Glomerular visceral epithelial cell (primary cell): ENCODE measurements around the gene LMO4.
A peak's percentile ranks its signal among the peaks of the same experiment; 100 is the strongest.

ENCODE experiments used
- DNase-seq: peaks from one replicate; pipeline ENCODE4 v3.0.0-alpha.2; 2016; ENCODE audit errors: extremely low spot score

LMO4 gene

DNA sequence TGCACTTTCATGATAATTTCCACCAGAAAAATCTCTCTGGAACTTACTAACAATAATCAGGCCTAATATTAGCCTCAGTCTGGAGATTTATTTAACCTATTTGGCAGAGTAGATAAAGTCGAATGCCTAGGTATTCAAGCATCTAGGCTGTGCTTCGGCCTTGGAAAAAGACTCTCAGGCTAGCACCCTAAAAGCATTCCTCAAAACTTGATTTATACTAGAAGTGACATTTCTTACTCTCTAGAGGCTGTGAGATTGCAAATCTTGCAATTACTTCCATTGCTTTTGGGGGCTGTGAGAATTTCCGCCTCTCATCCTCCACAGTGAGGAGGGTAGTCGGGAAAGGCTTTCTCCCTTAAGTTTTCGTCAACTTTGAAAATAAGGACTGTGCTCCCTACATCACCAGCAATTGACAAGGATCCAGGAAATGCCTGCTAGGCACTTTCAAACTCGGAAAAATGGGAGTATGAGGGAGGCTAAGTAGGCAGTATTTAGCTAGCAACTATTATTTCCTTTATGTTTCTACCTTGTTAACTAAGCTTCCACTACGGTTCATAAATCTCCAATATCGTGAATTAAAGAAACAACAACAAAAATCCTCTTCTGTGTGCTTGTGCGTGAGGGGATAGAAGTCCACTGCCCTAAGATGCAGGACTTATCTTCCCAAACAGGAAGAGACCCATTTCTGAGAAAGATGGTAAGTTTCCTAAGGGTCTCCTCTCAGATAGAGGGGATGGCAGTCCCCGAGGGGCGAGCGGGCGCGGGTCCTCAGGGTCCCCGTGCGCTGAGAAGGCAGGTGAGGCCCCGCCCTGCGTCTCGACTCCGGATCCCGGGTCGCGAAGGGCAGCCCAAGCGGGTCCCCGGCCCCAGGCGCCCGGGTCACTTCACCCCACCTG is 1.1 kb upstream of the LMO4 start:
- no peak for DNase-seq

DNA sequence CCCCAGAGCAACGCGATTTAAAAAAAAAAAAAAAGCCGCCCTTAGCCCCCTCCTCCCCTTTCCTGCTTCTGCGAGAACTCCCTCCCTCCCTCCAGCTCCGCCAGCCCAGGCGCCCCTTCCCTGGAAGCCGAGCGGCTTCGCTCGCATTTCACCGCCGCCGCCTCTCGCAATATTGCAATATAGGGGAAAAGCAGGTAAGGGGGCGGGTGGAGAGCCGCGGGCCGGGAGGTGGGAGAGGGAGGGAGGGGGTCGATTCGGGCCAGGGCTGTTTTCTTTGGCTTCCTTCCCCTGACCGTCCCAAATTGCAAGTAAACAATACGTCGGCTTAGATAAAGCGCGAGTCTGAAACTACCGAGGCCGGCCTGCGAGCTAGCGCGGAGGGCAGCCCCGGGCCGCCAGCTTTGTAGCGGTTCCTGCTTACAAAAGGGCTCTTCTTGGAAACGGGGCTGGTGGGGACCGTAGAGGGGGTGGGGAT is 408 bp downstream of the LMO4 start:
- DNase-seq, result peak; percentile 33

DNA sequence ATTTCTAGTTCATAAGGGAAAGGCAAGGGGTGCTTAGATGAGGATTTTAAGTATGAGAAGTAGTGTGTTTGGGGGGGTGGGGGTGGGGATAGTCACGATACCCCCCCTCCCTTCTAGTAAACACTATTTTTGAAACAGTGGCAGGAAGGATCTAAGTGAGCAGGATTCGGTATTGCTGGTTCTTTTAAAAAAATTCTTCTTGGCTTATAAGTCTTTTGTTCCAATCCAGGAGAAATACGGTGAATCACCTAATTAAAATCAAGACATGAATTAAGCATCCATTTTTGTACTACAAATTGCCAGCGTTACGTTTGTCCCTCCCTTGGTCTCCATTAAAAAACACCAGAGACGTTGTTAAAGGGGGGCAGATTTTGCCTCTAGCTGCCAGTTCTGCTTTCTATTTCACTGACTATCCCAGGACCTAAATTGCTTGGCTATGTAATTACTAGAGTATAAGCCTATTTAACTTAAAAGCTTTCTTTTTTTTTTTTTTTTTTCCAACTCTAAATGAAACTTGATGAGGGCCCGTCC is 911 bp downstream of the LMO4 start:
- DNase-seq, result no peak

DNA sequence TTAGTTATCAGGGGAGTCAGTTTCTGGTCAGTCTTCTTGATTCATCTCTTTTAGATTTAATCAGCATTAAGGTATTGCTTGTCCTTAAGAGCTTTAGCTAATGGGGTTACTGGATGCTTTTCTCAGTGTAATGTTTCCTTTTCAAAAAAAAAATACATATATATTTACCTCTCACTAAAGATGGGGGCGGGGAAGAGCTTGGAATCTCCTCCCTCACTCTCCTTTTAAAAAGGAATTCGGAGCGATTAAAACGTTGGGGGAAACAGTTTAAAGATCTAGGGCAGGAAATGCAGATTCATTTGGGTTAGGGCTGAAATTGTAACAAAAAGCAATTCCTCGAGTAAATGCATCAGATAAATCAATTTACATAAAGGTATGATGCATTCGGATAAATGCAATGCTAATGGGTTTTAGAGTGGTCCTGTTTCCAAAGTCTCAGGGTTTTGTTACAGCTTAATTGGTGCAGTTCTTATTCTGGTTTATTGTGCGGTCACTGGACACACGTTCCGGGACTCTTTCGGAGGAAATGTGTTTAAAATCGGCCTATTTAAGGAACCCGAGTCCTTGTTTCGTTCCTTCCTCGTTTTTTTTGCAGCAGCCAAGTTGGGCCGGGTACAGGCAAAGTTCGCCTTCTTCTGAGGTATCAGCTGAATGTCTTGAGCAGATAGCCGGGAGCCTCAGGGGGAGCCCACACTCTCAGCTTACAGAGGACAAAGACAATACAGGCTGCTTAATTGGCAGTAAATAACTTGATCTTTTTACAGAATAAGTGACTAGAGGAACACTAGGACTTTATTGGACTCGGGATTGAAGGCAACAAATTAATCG is 1.6 kb downstream of the LMO4 start:
- no peak for DNase-seq

DNA sequence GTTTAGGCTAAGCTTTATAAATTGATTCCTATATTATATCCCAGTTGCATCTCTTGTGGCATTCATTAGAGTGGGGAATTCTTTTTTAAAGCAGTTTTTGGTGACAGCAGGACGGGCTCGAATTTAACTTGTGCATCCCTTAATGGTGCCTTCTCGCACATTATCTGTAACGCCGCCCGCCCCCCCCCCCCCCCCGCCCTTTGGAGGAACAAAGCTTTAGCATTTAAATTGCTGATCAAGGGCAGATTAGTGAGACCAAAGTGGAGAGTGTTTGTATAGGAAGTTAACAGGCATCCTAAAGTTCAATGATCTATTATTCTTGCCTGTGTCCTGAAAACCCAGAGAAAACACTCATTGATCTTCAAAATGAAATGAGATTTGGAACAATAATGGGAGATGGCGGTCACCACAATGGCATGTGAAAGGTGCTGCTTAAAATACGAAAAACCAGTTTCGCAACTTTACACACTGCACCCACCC is 2.2 kb downstream of the LMO4 start:
- no peak for DNase-seq

DNA sequence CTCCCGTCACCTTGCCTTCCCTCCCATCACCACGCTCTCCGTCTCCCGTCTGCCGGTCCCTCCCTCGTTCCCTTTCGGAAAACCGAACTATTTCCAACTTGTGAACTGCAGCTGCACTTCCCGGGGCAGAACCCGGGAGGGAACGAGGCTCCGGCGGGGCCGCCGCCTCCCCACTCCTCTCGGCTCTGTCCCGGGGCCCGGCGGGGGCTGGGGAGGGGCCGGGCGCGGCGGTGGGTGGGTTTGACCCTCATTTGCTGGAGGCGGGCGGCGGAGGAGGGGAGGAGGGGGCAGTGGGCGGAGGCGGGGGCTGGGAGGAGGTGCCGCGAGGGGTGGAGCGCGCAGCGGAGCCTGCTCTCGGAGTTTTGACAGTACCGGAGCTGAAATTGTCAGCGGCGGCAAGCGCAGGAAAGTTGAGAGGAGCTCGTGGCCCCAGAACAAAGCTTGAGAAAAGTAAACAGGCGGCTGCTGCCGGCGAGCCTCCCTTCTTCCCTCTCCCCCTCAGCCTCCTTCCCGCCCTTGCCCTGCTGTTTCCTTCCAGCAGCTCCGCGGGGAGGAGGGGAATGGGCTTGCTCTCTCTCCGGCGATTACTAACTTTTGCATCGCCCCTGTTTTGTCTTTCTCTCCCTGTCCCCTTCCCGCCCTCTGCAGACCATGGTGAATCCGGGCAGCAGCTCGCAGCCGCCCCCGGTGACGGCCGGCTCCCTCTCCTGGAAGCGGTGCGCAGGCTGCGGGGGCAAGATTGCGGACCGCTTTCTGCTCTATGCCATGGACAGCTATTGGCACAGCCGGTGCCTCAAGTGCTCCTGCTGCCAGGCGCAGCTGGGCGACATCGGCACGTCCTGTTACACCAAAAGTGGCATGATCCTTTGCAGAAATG is 2.9 kb downstream of the LMO4 start:
- DNase-seq, result peak; percentile 70

DNA sequence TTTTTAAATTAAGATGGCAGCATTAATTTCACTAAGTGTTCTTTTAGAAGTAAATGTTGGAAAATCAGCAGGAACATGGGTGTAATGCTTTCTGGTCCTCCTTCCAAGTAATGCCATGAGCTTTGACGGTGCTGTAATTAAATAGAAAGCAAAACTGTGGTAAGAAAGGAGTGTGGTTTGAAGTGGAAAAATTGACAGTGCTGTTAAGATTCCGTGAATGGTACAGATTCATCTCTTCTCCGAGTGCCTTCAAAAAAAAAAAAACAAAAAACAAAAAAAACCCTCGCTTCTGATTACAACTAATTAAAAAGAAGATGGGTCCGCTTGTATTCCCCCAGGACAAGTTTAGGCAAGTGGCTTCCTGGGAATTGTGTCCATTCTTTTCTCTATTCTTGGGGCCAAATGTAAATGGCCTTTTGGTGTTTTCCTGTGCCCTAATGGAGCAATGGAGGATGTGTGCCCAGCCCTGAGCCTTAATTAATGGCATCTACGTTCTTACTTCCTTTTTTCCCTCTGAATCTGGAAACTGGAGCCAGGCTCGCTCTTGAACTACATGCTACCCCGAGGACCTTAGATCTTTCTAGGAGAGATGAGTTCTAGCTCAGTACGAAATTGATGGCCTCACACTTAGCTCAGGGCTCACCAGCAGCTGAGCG is 5.1 kb downstream of the LMO4 start:
- DNase-seq, result no peak

DNA sequence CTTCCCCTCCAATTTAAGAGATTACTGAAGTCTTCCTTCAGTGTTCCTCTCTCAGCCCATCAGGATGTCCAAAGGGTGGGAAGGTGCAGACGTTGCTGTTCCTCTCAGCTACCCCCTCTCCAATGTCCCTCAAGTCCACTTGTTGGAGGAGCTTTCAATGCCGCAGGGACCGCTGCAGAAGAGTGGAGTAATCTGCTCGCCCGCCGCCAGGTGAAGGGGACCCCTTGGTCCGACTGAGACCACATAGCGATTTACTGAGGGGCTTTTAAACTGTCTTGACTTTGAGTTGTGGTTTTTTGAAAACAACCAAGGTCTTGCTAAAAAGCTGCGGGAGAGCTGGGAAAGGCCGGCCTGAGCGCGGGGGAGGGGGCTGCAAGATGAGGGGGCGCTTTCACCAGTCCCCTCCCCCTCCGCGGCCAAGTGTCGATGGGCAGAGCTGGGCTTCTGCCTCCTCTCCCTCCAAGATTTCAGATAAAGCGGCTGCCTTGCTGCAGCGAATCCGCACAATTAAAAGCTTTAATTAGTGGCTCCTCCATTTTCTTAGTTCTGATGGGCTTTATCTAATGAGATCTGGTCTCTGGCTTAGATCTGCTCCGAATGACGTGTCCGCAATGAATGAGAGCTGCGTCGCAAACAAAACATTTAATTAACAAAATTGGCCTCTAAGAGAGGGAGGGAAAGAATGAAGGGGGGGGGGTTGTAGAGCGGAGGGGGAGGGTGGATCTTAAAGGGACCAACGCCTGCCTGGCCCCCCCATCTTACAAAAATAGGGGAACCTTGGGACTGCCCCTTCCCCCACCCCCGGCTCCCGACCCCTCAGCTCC is 5.9 kb downstream of the LMO4 start:
- DNase-seq, result no peak

DNA sequence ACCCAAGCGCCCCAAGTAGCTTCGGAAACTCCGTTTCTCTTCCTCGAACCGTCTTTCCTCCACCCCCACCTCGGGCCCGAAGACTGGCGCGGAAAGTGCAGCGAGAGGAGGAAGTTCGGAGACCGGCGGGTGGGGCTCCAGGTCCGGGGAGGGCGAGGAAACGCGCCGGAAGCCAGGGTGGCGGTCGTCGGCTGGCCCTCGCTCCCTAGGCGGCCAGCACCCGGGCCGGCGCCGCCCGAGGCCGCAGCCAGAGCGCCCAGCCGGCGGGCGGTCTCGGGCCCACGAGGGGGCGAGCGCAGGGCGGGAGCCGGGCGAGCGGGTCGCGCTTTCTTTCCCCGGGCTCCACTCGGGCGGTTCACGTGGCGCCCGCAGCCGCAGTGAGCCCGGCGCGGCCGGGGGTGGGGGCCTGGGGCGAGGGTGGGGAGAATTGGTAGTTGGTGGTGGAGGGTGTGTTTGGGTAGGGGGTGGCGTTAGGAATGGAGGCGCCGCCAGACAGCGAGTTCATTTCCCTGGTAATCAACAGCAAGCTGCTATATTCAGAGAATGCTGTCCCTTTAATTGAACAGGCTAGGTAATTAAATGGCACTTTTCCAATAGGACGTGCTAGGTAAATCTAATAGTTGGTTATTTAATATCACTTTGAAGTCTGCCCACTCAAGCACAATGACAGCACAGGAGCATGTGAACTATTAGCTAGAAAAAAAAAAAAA is 6.7 kb downstream of the LMO4 start:
- peak; percentile 62 for DNase-seq

DNA sequence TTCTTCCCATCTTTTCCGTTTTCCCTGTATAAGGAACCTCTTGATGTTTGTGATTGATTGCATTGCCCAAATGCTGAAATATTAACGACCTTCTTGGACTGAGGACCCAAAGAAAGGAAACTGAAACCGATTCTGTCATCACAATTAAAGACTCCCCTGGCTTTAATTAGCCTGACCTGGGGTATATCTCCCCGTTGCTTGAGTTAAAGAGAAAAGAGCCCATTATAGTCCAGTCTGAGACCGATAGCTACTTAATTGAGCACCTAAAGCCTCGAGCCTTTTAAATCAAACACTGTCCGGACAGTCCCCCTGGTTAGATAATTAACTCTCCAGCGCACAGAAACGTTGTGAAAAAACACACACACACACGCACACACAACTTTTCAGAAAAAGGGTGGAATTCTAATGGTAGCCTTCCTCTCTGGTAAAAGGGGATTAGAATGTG is 8.0 kb downstream of the LMO4 start:
- no peak for DNase-seq

DNA sequence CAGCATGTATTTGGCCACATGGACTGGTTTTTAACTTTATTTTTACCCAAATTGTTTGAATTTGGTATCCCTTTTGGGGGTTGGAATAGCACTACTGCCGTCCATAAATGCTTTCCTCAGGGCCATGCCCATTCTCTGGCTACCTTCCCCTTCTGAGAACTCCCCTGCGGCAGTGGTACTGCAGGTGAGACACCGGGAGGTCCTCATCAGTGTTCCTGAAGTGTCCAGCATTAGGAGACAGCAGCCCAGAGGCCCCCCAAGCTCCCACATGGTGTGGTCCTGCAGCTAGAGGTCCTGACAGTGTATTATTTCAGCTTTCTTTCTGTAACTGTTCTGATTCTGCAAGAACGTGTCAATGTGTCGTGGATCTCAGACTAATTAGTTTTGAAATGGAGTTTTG is 8.9 kb downstream of the LMO4 start:
- DNase-seq, result no peak

DNA sequence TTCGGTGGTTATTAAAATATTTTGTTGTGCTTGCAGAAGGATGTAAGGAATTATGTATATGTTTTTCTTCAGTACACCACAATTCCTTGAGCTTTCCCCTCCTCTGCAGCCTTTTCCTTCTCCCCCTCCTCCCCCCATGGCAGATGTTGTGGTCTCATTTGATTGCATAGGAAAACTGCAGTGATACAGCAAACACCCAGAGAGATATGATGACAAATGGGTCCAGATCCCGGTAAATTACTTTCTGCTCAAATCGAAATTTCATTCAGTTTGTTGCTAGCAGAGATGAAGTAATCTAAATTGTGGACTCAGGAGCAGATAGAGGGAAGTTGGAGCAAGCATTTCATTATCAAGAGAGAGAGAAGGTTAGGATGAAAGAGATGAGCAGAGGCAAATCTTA is 9.9 kb downstream of the LMO4 start:
- no peak for DNase-seq

DNA sequence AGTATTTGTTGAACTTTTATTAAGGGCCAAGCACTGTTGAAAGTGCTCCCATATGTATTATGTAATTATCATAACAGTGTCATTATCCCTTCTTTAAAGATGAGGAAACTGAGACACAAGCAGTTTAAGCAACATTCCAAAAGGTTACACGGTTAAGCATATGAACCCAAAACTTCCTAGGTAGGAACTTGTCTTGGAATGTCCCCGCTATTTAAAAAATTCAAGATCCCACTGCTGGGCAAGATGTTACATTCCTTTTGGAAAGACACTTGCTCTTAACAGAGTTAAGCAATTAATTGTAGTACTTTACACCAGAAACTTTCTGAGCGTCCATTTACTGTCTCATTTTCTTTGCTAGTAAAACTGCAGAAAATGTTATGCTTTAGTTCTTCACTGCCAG is 15.6 kb downstream of the LMO4 start:
- DNase-seq, result no peak

DNA sequence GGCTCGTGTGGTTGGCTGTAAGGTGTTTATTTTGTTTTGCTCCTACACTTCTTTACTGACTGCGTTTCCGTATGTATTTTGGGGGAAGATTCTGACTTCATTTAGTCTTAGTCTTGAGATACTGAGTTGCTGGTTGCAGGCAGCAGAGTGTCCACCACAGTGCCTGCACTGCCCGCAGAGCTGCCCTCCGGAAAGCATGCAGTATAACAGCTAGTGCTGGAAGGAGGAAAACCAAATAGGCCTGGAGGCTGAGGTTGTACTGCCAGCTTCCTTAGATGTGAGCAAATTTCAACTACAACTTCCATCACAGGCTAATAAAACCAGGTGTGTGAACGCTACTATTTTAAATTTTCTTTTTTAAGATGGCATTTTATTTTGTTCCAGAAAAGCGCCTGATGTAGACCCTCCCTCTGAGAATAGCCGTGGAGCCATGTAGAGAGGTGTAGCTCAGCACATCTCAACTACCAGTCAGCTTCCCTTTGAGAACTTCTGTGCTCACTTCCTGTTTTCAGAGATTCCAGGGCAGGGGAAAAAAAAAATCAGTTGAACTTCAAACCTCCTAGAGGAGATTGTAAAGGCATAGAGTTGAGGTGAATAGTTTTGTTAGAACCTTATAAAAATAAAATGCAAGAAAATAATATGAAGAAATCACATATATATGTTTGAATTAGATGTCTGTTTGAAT is 17.6 kb downstream of the LMO4 start:
- no peak for DNase-seq

DNA sequence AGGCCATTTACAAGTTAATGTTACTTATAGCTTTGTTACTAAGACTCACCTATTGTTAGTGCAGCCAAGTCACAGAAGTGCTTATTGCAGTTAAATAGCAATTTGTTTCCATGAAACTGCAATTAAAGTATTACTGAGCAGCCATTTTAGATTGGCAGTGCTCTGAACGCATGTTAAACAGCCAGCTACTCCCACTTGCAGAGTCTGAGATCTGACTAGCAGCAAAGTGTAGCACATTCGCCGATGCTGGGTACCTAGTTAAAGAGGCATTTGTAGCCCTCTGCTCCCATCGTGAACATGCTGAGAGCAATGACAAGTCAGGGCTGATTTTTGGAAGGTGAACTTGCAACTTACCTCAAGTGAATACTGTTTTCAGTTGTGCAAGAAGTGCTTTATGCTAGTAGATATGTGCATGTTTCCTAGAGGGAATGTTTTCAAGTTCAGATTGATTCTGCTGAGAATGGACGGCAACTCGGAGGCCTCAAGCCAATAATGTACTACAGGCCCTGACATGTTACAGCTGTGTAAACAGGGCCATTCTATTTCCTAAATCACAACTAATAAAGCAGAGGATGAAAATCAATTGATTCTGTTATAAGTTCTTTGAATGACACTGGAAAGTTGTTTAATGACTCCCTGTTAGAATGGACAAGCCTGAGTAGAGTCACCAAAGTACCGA is 19.8 kb downstream of the LMO4 start:
- no peak for DNase-seq

DNA sequence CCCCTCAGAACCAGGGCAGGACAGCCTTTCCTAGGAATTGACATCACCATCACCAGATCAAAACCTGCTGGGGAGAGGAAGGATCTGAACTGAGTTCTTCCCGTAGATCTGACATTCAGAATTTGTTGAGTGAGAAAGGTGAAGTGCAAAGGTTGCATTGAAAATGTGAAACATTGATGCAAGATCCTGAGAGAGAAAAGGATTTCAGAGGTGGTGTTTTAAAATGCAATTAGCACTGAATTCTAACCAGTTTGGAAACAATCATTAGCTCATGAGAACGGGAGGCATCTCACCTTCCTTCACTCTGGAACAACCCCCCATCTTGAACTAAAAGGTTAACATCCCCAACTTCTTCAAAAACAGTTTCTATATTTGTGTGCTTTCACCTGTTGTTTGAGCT is 20.4 kb downstream of the LMO4 start:
- DNase-seq, result no peak

DNA sequence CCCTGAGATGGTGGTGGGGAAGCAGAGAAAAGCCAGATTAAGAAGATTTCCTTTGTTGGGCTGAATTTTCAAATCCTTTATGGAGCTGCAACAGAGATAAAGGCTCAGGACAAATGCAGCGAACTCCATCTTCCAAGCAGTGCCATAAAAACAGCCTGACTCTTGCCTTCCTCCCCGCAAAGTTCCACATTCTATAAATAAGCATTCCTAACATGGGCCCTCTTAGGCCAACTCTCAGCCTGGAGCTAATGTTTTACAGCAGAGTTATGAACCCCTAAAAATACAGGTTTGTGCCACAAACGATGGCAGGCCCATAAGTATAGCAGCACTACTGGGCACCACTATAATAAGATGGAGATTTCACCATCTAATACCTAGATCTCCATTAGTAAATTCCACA is 27.2 kb downstream of the LMO4 start:
- DNase-seq, result no peak

DNA sequence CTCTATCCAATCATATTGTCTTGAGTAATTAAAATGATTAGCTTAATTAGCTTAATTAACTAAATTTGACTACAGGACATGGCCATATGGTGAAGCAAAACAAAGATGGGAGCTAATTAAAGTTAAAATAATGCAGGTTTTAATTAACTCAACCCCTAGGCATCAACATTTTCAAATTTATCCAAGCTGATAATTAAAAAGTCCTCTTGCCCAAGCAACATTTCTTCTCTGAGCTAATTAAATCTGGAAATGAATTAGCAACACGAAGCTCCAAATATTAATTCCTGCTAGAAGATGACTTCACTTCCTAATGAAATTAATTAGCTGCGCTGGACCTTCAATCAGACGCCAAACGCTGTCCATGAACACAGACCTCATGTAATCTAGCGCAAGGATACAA is 27.9 kb downstream of the LMO4 start:
- no peak for DNase-seq
